NCI-H460 (cell line): ENCODE measurements around the gene GOLT1B. TPM values are rescaled to one million over a fixed set of nuclear protein-coding genes. Genes with fewer than 3 reads are reported as not detected.
"Not testable (repeated sequence)": the region's sequence is repeated elsewhere in the genome, so short reads cannot be mapped to it uniquely, and the experiment has no call there.

Experiments used
- DNase-seq: peaks from one replicate; pipeline ENCODE4 v3.0.0-alpha.2; 2016; ENCODE audit warnings: low read depth; ENCODE audit errors: extremely low read depth
- polyA plus RNA-seq: library from polyadenylated mRNA; depleted of rRNA; stranded (reverse); fragments of >200 nt; gene quantifications from 2 replicates; pipeline ENCODE4 v1.2.3, GENCODE V29; 2014; cell fraction: nucleus; rRNA removed
- total RNA-seq: library from RNA; depleted of rRNA; stranded (reverse); fragments of >200 nt; shearing (Covaris generic); gene quantifications from 2 replicates; pipeline ENCODE4 v1.2.3, GENCODE V29; 2014; rRNA removed

Gene GOLT1B, protein sequence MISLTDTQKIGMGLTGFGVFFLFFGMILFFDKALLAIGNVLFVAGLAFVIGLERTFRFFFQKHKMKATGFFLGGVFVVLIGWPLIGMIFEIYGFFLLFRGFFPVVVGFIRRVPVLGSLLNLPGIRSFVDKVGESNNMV
- 50.0 and 55.9 TPM in 2 replicates for total RNA-seq
- 30.2 and 56.4 TPM in 2 replicates for polyA plus RNA-seq

- DNase-seq: peak; percentile 96
These were observed at the start of gene GOLT1B, which contains the start of gene RECQL for GRCh38 chr12:21501258-21502163. Gene GOLT1B (plus strand): TSS chr12:21501789. CDS start chr12:21501924, 135 bp downstream. Gene RECQL (minus strand): TSS chr12:21501635. CDS start chr12:21499570, 2,065 bp downstream.

GRCh38 chr12:21453312-21453852, 48.2 kb upstream of the GOLT1B start:
- no peak for DNase-seq

DNA sequence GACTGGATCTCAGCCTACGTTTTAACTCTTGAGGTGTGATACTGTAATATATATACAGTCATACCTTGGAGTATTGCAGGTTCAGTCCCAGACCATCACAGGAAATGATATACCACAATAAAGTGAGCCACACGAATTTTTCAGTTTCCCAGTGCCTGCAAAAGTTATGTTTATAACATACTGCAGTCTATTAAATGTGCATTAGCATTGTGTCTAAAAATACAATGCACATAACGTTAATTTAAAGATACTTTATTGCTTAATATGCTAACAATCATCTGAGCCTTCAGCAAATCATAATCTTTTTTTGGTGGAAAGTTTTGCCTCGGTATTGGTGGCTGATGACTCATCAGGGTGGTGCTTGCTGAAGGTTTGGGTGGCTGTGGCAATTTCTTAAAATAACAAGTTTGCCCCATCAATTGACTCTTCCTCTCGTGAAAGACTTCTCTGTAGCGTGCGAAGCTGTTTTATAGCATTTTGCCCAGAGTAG, 45.3 kb upstream of the GOLT1B start:
- DNase-seq: no peak

- DNase-seq: no peak
These were observed 42.1 kb upstream of the GOLT1B start for GRCh38 chr12:21459474-21459873.

- not testable (repeated sequence) for DNase-seq
These were observed 34.3 kb upstream of the GOLT1B start for GRCh38 chr12:21467334-21467733.

- DNase-seq: no peak
These were observed 30.3 kb upstream of the GOLT1B start for GRCh38 chr12:21471294-21471693.

DNA sequence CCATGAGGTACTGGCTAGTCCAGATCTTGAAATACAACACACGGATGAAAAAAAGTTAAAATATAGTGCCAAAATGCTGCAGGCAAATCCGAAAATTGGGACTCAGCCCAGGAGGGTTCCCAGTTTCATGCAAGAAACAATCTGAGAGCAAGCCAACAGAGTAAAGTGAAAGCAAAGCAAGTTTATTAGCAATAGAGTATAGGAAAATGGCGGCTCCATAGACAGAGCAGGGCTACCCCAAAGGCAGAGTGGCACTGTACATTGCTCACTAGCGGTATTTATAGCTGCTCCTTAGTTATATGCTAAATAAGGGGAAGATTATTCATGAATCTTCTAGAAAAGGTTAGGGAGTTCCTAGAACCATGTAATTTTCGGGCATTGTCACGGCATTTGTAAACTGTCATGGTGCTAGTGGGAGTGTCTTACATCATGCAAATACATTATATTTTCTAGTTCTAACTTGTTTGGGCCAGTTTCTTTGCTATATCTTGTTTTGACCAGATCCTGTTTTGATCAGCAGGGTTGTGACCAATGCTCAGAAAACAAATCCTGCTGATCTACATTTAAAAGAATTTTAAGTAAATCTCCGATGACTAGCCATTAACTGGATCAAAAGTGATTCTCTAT, 29.3 kb upstream of the GOLT1B start:
- DNase-seq: no peak

DNA sequence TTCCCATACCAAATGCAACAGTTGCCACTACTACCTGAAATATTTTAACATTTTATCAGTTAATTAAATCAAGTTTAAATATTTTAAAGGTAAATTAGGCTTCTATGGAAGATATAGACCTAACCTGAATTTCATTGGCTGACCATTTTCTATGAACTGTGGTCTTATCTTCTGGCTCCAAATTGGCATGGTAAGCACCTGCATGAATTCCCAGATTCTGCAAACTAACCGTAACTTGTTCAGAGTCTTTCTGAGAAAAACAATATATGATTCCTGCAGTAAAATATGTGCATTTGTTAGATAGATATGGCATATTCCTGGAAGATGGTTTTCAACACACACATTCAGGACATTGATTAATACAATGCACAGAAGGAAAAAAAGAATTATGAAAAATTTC, 26.0 kb upstream of the GOLT1B start:
- no peak for DNase-seq

DNA sequence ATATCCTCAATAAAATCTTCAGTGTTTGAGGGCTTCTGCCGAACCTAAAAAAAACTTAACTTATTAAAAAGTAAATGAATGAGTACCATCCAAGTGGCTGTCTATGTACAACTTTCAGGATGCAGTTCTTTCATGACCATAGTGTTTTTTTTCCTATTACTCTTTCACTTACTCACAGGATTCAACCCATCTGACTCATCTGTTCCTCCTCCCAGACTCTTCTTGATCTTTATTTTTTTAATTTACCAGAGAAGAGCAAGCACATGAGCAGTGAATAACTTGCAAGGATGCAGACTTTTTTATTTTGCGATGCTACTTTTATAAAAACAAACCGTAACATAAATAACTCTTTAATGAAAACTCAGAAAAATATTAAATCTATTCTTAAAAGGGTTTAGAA, 24.6 kb upstream of the GOLT1B start:
- no peak for DNase-seq

DNA sequence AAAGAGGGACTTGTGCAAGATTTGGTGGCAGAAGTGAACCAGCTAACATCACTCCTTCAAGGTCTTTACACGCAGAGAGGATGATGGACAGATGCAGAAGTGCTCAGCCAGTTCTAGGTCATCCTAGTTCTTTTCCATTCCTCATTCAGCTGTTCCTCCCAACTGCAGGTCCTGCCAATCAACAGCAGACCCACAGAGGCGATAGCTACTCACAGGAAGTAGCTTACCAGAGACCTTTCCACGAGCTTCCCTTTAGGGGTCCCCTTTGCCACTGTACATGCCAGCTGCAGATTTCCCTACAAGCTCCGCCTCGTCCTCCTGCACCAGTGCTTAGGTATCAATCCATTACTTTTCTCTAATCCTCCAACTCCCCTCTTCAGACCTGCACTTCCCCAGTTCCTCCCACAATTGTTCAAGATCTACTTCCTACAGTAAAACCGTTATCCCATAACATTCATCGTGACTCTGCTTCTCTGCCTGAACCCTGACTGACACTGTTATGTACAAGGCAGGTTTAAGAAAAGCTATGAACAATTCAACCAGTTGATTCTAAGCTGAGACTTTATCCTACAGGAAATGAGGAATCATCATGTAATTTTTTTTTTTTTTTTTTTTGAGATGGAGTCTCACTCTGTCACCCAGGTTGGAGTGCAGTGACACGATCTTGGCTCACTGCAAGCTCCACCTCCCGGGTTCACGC, 22.7 kb upstream of the GOLT1B start:
- no peak for DNase-seq

DNA sequence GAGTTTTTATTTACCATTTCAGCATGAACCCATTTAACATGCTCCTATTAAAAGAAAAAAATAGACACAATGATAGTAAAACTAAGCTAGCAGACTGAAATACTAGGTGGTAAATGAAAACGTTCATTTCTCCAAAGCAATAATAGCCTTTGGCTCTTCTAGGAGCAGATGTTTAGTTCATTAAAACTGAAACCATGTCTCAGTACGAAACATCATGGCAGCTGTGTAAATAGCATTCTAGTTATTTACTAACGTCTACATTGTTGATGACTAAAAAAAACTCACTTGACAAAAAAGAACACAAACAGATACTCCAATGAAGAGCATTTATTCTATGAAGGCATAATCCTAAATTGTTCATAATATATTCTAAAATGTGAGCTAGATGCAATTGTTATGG, 18.1 kb upstream of the GOLT1B start:
- DNase-seq: no peak

GRCh38 chr12:21485998-21486397, 15.6 kb upstream of the GOLT1B start:
- no peak for DNase-seq

- no peak for DNase-seq
These were observed 1.8 kb upstream of the GOLT1B start for GRCh38 chr12:21499765-21500164.

DNA sequence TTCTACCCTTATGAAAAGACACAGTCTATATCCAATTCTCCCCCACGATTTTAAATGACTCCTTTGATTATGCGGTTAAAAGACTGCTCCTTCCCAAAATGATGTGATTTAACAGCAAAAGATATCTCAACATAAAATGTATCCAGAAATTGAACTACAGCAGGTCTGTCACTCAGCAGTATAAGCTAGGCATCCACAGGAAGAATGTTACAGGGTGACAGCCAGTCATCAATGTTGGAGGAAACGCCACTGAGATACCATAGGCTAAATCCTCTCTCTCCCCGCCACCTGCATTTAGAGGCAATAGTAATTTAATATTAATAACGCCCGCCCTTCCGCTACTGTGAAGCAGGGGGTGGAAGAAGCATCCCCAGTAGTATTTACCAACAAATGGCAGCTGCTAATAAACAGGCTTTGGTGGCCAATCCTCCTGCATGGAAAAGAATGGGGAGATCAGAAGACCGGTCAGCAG, 767 bp upstream of the GOLT1B start:
- no peak for DNase-seq

- DNase-seq: no peak
These were observed 541 bp downstream of the GOLT1B start for GRCh38 chr12:21502164-21502496.

- DNase-seq: no peak
These were observed 1.3 kb downstream of the GOLT1B start for GRCh38 chr12:21502872-21503271.

DNA sequence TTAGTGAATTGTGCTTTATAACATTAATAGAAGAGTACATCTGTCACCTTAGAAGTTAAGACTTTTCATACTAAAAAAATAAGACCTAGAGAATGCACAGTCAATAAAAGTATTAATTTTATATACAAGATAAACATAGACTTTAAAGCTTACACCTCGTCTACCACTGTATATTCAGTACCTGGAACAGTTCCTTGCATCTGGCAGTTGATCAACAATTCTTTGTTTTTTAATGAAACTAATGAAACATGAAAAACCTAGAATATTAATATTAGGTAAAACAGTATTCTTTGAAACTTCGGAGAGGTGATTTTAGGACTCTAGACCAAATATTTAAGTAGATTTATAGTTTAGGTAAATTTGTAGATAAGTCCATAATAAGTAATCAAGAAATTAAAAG, 4.3 kb downstream of the GOLT1B start:
- no peak for DNase-seq

GRCh38 chr12:21507849-21508248, 6.3 kb downstream of the GOLT1B start:
- DNase-seq: no peak

- no peak for DNase-seq
These were observed 8.2 kb downstream of the GOLT1B start for GRCh38 chr12:21509768-21510167.

DNA sequence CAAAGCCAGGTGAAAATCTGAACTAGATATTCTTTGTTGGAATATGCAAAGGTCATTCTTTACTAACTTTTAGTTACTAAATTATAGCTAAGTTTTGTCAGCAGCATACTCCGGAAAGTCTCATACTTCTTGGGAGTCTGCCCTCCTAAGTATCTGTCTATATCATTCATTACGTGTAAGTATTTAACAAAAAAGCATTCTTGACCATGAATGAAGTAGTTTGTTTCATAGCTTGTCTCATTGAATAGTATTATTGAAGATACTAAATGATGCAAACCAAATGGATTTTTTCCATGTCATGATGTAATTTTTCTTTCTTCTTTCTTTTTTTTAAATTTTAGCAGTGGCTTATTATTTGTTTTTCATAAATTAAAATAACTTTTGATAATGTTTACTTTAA, 14.7 kb downstream of the GOLT1B start:
- DNase-seq: no peak
